HEK293T (cell line): Measurements from ENCODE around the gene CSHL1.

Source experiments
- ARNT ChIP-seq: fragments of 450-650 bp; IDR thresholded peaks from 2 replicates; pipeline ENCODE4 v1.6.1; 2017; ENCODE audit warnings: mild to moderate bottlenecking
- CTBP1 ChIP-seq: fragments of 450-650 bp; IDR thresholded peaks from 2 replicates; pipeline ENCODE4 v1.6.1; 2016; ENCODE audit warnings: borderline replicate concordance
- FOXK2 ChIP-seq: fragments of 450-650 bp; IDR thresholded peaks from 2 replicates; pipeline ENCODE4 v1.6.1; 2016; ENCODE audit warnings: mild to moderate bottlenecking
- FOXM1 ChIP-seq: fragments of 450-650 bp; IDR thresholded peaks from 2 replicates; pipeline ENCODE4 v1.6.1; 2017; ENCODE audit warnings: mild to moderate bottlenecking, borderline replicate concordance
- SP1 ChIP-seq: fragments of 450-650 bp; IDR thresholded peaks from 2 replicates; pipeline ENCODE4 v1.6.1; 2017
- TARDBP ChIP-seq: fragments of 450-650 bp; IDR thresholded peaks from 2 replicates; pipeline ENCODE4 v1.6.1; 2016
- TF ChIP-seq, protein P1 (sequence below): fragments of 450-650 bp; IDR thresholded peaks from 2 replicates; pipeline ENCODE4 v1.6.1; 2016

DNA sequence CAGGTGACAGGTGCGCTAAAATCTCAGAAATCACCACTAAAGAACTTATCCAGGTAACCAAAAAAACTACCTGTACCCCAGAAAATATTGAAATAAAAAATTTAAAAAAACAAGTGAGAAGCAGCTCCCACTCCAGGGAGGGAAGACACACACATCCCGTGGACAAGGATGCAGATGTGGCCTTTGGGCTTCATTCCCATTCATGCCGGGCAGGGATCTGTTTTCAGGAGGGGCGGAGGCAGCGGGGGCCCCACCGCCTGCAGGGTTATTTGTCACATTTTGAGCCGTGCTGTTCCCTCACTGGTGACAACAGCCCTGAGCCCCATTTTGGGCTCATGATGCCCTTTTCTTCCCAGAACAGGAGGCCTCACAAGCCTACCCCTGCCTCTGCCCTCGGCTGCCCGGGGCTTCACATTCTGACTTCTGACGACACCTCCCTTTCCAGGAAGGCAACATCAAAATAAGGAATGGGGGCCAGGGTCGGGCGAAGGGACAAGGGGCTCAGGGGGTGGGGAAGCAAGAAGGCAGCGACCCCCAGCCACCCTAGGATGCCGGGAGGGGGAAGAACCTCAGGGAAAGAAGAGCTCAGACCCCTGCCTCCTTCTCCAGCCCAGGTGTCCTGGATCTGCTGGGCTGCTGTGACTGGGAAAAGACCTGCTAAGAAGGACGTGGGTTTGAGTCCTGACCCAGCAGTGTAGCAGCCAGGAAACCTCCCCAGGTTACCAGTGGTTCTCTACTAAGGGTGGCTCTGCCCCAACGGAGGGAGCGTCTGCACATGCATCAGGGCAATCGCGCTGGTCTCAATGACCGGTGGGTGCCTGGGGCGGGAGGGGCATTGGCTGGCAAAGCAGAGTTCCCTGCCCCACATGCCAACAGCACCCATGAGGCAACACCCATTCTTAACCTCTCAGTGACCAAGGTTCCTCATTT lies 23.4 kb upstream of the CSHL1 start:
- no peak for TF ChIP-seq SP1
- TF ChIP-seq FOXM1, result no peak
- no peak for TF ChIP-seq FOXK2
- TF ChIP-seq CTBP1, result no peak
- no peak for TF ChIP-seq ARNT
- TF ChIP-seq TARDBP, result no peak
- TF ChIP-seq, protein P1, sequence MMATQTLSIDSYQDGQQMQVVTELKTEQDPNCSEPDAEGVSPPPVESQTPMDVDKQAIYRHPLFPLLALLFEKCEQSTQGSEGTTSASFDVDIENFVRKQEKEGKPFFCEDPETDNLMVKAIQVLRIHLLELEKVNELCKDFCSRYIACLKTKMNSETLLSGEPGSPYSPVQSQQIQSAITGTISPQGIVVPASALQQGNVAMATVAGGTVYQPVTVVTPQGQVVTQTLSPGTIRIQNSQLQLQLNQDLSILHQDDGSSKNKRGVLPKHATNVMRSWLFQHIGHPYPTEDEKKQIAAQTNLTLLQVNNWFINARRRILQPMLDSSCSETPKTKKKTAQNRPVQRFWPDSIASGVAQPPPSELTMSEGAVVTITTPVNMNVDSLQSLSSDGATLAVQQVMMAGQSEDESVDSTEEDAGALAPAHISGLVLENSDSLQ, result no peak
